GM21786 (cell line): ENCODE data around the gene RELL1.

Experiments
- ATAC-seq: cut with Tn5 transposase; IDR thresholded peaks from one replicate; pipeline ENCODE4 v1.9.1; 2021; ENCODE audit not compliant: unreplicated experiment

RELL1 gene

GRCh38 chr4:37686373-37687193 is at the start of gene RELL1:
Gene RELL1 (minus strand): TSS chr4:37686376. CDS start chr4:37686287, 89 bp downstream.
- peak; percentile 80 for ATAC-seq

- ATAC-seq = no peak
Measured at GRCh38 chr4:37735578-37735977, 49.4 kb upstream of the RELL1 start.

GRCh38 chr4:37734989-37735388 is 48.8 kb upstream of the RELL1 start:
- ATAC-seq = no peak

GRCh38 chr4:37733240-37733867 is 47.2 kb upstream of the RELL1 start:
- no peak for ATAC-seq

- peak; percentile 70 for ATAC-seq
Measured at GRCh38 chr4:37732526-37733186, 46.5 kb upstream of the RELL1 start.

GRCh38 chr4:37729649-37730004 is 43.5 kb upstream of the RELL1 start:
- no peak for ATAC-seq

- no peak for ATAC-seq
Measured at GRCh38 chr4:37728064-37728463, 41.9 kb upstream of the RELL1 start.

- ATAC-seq = no peak
Measured at GRCh38 chr4:37727635-37728034, 41.5 kb upstream of the RELL1 start.

GRCh38 chr4:37726666-37727065 is 40.5 kb upstream of the RELL1 start:
- ATAC-seq = no peak

- no peak for ATAC-seq
Measured at GRCh38 chr4:37725718-37726117, 39.5 kb upstream of the RELL1 start.

- ATAC-seq = no peak
Measured at GRCh38 chr4:37723067-37723466, 36.9 kb upstream of the RELL1 start.

GRCh38 chr4:37721995-37722638 is 35.9 kb upstream of the RELL1 start:
- no peak for ATAC-seq

GRCh38 chr4:37719021-37719420 is 32.8 kb upstream of the RELL1 start:
- ATAC-seq = no peak

GRCh38 chr4:37717576-37717975 is 31.4 kb upstream of the RELL1 start:
- no peak for ATAC-seq

- peak; percentile 78 for ATAC-seq
Measured at GRCh38 chr4:37715889-37716402, 29.8 kb upstream of the RELL1 start.

- ATAC-seq = no peak
Measured at GRCh38 chr4:37710491-37710890, 24.3 kb upstream of the RELL1 start.

GRCh38 chr4:37706032-37706431 is 19.9 kb upstream of the RELL1 start:
- no peak for ATAC-seq

- no peak for ATAC-seq
Measured at GRCh38 chr4:37705571-37705970, 19.4 kb upstream of the RELL1 start.

GRCh38 chr4:37699868-37700481 is 13.8 kb upstream of the RELL1 start:
- no peak for ATAC-seq

- no peak for ATAC-seq
Measured at GRCh38 chr4:37697566-37697965, 11.4 kb upstream of the RELL1 start.
